K562 (cell line): Measurements from ENCODE around the gene DMXL1. TPM values are rescaled to one million over a fixed set of nuclear protein-coding genes. Genes with fewer than 3 reads are reported as not detected.

Experiments used
- ARID1B ChIP-seq: fragments of 450-650 bp; IDR thresholded peaks from 2 replicates; pipeline ENCODE4 v1.6.1; 2016; ENCODE audit warnings: antibody characterized with exemption, mild to moderate bottlenecking, inconsistent platforms
- KDM5B ChIP-seq: fragments of 200-600 bp; sonication (generic); IDR thresholded peaks from 2 replicates; pipeline ENCODE4 v1.6.1; 2012; ENCODE audit warnings: low read depth, mild to moderate bottlenecking, moderate library complexity, low read length, control low read depth, inconsistent platforms; ENCODE audit not compliant: insufficient replicate concordance
- PHB ChIP-seq: fragments of 250-450 bp; sonication (Bioruptor Pico); IDR thresholded peaks from 2 replicates; pipeline ENCODE4 v1.5.0; 2021
- TFAM ChIP-seq: fragments of 250-450 bp; sonication (Bioruptor Pico); conservative IDR thresholded peaks from 2 replicates; pipeline ENCODE4 v1.5.0; 2021; ENCODE audit warnings: mild to moderate bottlenecking, moderate library complexity
- YY1 ChIP-seq, 3 experiments: IDR thresholded peaks; 2 replicates each; pipeline ENCODE4 v1.6.1; 2011; ENCODE audit warnings: low read length in 2 of 3, mild to moderate bottlenecking in 2 of 3, moderate library complexity in 2 of 3, borderline replicate concordance in 1 of 3, control low read depth in 1 of 3, low read depth in 1 of 3; ENCODE audit not compliant: insufficient read depth in 3 of 3, insufficient replicate concordance in 2 of 3, control insufficient read depth in 1 of 3, insufficient read length in 1 of 3; ENCODE audit errors: extremely low read depth in 1 of 3
- ZKSCAN8 ChIP-seq: fragments of 200-800 bp; sonication (Bioruptor generic); IDR thresholded peaks from 2 replicates; pipeline ENCODE4 v1.6.1; 2016; ENCODE audit warnings: missing genetic modification characterization, missing compliant biosample characterization
- ZNF764 ChIP-seq: fragments of 250-450 bp; sonication (Bioruptor Pico); IDR thresholded peaks from 2 replicates; pipeline ENCODE4 v1.4.0; 2020; ENCODE audit warnings: low read depth, mild to moderate bottlenecking, moderate library complexity
- polyA plus RNA-seq, 8 experiments: library from polyadenylated mRNA; depleted of rRNA in 4 of 8; stranded (reverse) in 5 of 8; unstranded in 3 of 8; fragments of >200 nt; fragmentation: Nextera tagmentation in 2 of 8; fragmentation: Illumina TruSeq in 1 of 8; extraction: Ambion mirVana in 2 of 8; extraction: Trizol in 1 of 8; gene quantifications; 2 replicates each; pipeline versions ENCODE4 v1.2.1 to v1.2.3, GENCODE V29; 2011 to 2014; ENCODE audit warnings: inconsistent platforms in 1 of 8, missing spikeins in 1 of 8
- total RNA-seq, 7 experiments: library from RNA; depleted of rRNA in 6 of 7; stranded (reverse); fragments of >200 nt in 6 of 7; fragmentation: Illumina TruSeq in 2 of 7; extraction: Trizol in 2 of 7; gene quantifications; 2 replicates each; pipeline versions ENCODE4 v1.2.1 to v1.2.3, GENCODE V29; 2011 to 2021; ENCODE audit warnings: low replicate concordance in 1 of 7
- TF ChIP-seq, protein P1 (sequence below): IDR thresholded peaks from 2 replicates; pipeline ENCODE4 v1.6.1; 2016; ENCODE audit warnings: missing genetic modification characterization, missing compliant biosample characterization
- TF ChIP-seq, protein P2 (sequence below): fragments of 450-650 bp; formaldehyde crosslinking; IDR thresholded peaks from 2 replicates; pipeline ENCODE4 v1.4.0; 2022; ENCODE audit warnings: missing genetic modification characterization
- TF ChIP-seq, protein P3 (sequence below), 2 experiments: fragments of 450-650 bp; IDR thresholded peaks; 2 replicates each; pipeline ENCODE4 v1.6.1; 2016
- TF ChIP-seq, protein P4 (sequence below): IDR thresholded peaks from 2 replicates; pipeline ENCODE4 v1.6.1; 2014; ENCODE audit warnings: antibody characterized with exemption
- TF ChIP-seq, protein P5 (sequence below): fragments of 450-650 bp; IDR thresholded peaks from 2 replicates; pipeline ENCODE4 v1.6.1; 2016; ENCODE audit warnings: missing biosample characterization, missing genetic modification characterization
- TF ChIP-seq, protein P6 (sequence below): sonication (generic); formaldehyde crosslinking; IDR thresholded peaks from 2 replicates; pipeline ENCODE4 v1.8.0; 2022; ENCODE audit warnings: mild to moderate bottlenecking, missing genetic modification reagents
- TF ChIP-seq, protein P7 (sequence below), 2 experiments: IDR thresholded peaks; 2 replicates each; pipeline ENCODE4 v1.6.1; 2012; ENCODE audit warnings: improper control_type of control experiment in 2 of 2, low read depth in 2 of 2, low read length in 2 of 2, borderline replicate concordance in 1 of 2

DMXL1 gene
- total and polyA plus RNA-seq, 9 of the 15 experiments (the other 6 are each of a cell fraction or from before 2014, with no cell fraction given) = 8.3 to 40.3 (median 30.6) TPM

DNA sequence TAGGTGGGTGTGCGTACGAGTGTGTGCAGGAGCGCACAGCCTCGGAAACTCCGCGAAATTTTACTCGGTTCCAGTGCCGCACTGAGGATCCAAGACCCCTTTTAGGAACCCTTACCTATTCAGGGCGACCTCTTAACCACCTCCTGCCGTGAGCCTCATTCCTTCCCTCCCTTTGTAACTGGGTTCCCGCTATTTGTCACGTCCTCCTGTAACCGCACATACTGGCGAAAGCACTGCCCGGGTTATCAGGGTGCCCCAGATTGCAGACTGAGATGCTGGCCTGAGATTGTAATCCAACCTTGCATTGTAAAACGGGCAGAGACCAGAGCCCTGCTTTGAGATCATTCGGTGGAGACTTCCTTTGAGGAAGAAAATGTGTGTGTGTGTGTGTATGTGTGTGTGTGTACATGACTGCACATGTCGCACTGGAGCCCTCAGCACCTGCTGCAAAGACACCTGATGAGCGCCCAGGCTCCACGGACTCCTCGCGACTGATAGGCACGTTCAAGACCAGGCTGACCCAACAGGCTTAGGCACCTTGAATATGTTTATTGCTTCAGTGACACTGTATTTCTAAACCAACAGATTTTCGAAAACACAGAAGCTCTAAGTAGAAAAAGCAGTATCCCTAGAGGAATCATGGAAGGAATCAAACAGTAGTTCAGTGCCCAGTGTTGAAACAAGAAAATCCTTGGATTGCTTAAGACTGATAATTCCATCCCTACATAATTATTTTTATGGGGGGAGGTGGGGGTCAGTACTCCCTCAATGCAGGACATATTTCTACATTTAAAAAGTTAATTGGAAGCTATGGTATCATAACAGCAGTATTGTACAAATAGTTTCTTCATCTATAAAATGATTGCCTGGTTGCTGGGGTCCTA, 198.4 kb downstream of the DMXL1 start (continued):
- TF ChIP-seq, protein P1, sequence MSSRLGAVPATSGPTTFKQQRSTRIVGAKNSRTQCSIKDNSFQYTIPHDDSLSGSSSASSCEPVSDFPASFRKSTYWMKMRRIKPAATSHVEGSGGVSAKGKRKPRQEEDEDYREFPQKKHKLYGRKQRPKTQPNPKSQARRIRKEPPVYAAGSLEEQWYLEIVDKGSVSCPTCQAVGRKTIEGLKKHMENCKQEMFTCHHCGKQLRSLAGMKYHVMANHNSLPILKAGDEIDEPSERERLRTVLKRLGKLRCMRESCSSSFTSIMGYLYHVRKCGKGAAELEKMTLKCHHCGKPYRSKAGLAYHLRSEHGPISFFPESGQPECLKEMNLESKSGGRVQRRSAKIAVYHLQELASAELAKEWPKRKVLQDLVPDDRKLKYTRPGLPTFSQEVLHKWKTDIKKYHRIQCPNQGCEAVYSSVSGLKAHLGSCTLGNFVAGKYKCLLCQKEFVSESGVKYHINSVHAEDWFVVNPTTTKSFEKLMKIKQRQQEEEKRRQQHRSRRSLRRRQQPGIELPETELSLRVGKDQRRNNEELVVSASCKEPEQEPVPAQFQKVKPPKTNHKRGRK (tag) = no peak
- TF ChIP-seq, protein P2, sequence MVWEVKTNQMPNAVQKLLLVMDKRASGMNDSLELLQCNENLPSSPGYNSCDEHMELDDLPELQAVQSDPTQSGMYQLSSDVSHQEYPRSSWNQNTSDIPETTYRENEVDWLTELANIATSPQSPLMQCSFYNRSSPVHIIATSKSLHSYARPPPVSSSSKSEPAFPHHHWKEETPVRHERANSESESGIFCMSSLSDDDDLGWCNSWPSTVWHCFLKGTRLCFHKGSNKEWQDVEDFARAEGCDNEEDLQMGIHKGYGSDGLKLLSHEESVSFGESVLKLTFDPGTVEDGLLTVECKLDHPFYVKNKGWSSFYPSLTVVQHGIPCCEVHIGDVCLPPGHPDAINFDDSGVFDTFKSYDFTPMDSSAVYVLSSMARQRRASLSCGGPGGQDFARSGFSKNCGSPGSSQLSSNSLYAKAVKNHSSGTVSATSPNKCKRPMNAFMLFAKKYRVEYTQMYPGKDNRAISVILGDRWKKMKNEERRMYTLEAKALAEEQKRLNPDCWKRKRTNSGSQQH (CRISPR knock-in tag) = no peak
- TF ChIP-seq PHB (CRISPR knock-in tag) (no peak), TFAM (CRISPR knock-in tag) (no peak), ZKSCAN8 (CRISPR knock-in tag) (no peak), ARID1B (peak; percentile 93), ZNF764 (CRISPR knock-in tag) (no peak), YY1 (IDR thresholded peaks at IDR 0.05; ENCODE audit: borderline replicate concordance in 1 of 3, control insufficient read depth in 1 of 3, extremely low read depth in 1 of 3, insufficient read depth in 3 of 3, insufficient read length in 1 of 3, insufficient replicate concordance in 2 of 3, low read depth in 1 of 3, low read length in 2 of 3) (no peak), KDM5B (peak; percentile 5)
- TF ChIP-seq, protein P3, sequence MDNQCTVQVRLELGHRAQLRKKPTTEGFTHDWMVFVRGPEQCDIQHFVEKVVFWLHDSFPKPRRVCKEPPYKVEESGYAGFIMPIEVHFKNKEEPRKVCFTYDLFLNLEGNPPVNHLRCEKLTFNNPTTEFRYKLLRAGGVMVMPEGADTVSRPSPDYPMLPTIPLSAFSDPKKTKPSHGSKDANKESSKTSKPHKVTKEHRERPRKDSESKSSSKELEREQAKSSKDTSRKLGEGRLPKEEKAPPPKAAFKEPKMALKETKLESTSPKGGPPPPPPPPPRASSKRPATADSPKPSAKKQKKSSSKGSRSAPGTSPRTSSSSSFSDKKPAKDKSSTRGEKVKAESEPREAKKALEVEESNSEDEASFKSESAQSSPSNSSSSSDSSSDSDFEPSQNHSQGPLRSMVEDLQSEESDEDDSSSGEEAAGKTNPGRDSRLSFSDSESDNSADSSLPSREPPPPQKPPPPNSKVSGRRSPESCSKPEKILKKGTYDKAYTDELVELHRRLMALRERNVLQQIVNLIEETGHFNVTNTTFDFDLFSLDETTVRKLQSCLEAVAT (IDR thresholded peaks at IDR 0.05) = peak in 1 of 2 experiments; percentile 82; a peak in 2 of 4 replicates
- TF ChIP-seq, protein P4, sequence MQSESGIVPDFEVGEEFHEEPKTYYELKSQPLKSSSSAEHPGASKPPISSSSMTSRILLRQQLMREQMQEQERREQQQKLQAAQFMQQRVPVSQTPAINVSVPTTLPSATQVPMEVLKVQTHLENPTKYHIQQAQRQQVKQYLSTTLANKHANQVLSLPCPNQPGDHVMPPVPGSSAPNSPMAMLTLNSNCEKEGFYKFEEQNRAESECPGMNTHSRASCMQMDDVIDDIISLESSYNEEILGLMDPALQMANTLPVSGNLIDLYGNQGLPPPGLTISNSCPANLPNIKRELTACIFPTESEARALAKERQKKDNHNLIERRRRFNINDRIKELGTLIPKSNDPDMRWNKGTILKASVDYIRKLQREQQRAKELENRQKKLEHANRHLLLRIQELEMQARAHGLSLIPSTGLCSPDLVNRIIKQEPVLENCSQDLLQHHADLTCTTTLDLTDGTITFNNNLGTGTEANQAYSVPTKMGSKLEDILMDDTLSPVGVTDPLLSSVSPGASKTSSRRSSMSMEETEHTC = no peak
- TF ChIP-seq, protein P5, sequence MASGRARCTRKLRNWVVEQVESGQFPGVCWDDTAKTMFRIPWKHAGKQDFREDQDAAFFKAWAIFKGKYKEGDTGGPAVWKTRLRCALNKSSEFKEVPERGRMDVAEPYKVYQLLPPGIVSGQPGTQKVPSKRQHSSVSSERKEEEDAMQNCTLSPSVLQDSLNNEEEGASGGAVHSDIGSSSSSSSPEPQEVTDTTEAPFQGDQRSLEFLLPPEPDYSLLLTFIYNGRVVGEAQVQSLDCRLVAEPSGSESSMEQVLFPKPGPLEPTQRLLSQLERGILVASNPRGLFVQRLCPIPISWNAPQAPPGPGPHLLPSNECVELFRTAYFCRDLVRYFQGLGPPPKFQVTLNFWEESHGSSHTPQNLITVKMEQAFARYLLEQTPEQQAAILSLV (tag) = no peak
- TF ChIP-seq, protein P6, sequence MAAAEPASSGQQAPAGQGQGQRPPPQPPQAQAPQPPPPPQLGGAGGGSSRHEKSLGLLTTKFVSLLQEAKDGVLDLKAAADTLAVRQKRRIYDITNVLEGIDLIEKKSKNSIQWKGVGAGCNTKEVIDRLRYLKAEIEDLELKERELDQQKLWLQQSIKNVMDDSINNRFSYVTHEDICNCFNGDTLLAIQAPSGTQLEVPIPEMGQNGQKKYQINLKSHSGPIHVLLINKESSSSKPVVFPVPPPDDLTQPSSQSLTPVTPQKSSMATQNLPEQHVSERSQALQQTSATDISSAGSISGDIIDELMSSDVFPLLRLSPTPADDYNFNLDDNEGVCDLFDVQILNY (CRISPR knock-in tag) = 0 out of 2 replicates have a peak, but pooled peaks have one; percentile 50
- TF ChIP-seq, protein P7, sequence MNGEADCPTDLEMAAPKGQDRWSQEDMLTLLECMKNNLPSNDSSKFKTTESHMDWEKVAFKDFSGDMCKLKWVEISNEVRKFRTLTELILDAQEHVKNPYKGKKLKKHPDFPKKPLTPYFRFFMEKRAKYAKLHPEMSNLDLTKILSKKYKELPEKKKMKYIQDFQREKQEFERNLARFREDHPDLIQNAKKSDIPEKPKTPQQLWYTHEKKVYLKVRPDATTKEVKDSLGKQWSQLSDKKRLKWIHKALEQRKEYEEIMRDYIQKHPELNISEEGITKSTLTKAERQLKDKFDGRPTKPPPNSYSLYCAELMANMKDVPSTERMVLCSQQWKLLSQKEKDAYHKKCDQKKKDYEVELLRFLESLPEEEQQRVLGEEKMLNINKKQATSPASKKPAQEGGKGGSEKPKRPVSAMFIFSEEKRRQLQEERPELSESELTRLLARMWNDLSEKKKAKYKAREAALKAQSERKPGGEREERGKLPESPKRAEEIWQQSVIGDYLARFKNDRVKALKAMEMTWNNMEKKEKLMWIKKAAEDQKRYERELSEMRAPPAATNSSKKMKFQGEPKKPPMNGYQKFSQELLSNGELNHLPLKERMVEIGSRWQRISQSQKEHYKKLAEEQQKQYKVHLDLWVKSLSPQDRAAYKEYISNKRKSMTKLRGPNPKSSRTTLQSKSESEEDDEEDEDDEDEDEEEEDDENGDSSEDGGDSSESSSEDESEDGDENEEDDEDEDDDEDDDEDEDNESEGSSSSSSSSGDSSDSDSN (IDR thresholded peaks at IDR 0.05; ENCODE audit: borderline replicate concordance in 1 of 2, low read depth in 2 of 2, low read length in 2 of 2) = no peak
